Measurements from ENCODE around the gene APOC1. TPM values are rescaled to one million over a fixed set of nuclear protein-coding genes. Genes with fewer than 3 reads are reported as not detected.

Gene APOC1
- total RNA-seq, 1 donor from 2014 or later: 2.2 TPM

GRCh38 chr19:44903216-44903601 lies 11.2 kb upstream of the APOC1 start:
- TF ChIP-seq EZH2 (IDR thresholded peaks at IDR 0.05; ENCODE audit: insufficient read depth, low read length) (no peak), CTCF (IDR thresholded peaks at IDR 0.05; ENCODE audit: insufficient read depth, low read depth, low read length) (no peak)
- Histone ChIP-seq H3K4me2 (ENCODE audit: low read length) (no peak overlapping the region), H3K79me2 (ENCODE audit: insufficient read depth, low read length) (no peaks in the 10 kb centered on the region), H3K9ac (ENCODE audit: low read length) (no peak overlapping the region), H3K27ac (ENCODE audit: low read depth, low read length) (no peak overlapping the region), H2AFZ (ENCODE audit: low read depth, low read length) (no peak overlapping the region), H3K36me3 (ENCODE audit: insufficient read depth, low read length) (peaks cover 9% of the 10 kb centered on the region), H3K4me3 (ENCODE audit: insufficient read depth, low read depth, low read length) (no peak overlapping the region), H3K27me3 (ENCODE audit: insufficient read depth, low read length) (peaks cover 4% of the 10 kb centered on the region), H3K9me3 (ENCODE audit: insufficient read depth, low read depth, low read length) (no peaks in the 10 kb centered on the region), H3K4me1 (ENCODE audit: insufficient read depth, low read length) (no peaks in the 10 kb centered on the region), H4K20me1 (ENCODE audit: insufficient read depth, low read length) (peaks cover 24% of the 10 kb centered on the region)
- Mint-ChIP-seq H3K27me3 (ENCODE audit: low read depth, unreplicated experiment) (no peaks in the 10 kb centered on the region), H3K4me1 (ENCODE audit: low read depth, unreplicated experiment) (peaks cover 9% of the 10 kb centered on the region), H3K27ac (ENCODE audit: unreplicated experiment) (no peak overlapping the region), H3K4me3 (ENCODE audit: unreplicated experiment) (no peak overlapping the region), H3K36me3 (ENCODE audit: low read depth, unreplicated experiment) (peaks cover 12% of the 10 kb centered on the region), H3K9me3 (ENCODE audit: unreplicated experiment) (no peaks in the 10 kb centered on the region)
- FAIRE-seq (no peak), DNase-seq (ENCODE audit: low read depth) (no peak)

- H3K4me2 ChIP-seq (ENCODE audit: low read length): no peak overlapping the region
- no peaks in the 10 kb centered on the region for H3K9me3 ChIP-seq (ENCODE audit: insufficient read depth, low read depth, low read length)
- H3K4me3 ChIP-seq (ENCODE audit: insufficient read depth, low read depth, low read length): no peak overlapping the region
- Mint-ChIP-seq H3K4me3 (ENCODE audit: unreplicated experiment) (no peak overlapping the region), H3K27me3 (ENCODE audit: low read depth, unreplicated experiment) (no peaks in the 10 kb centered on the region), H3K27ac (ENCODE audit: unreplicated experiment) (peak overlapping the region; percentile 3), H3K36me3 (ENCODE audit: low read depth, unreplicated experiment) (peaks cover 12% of the 10 kb centered on the region), H3K4me1 (ENCODE audit: low read depth, unreplicated experiment) (peaks cover 9% of the 10 kb centered on the region), H3K9me3 (ENCODE audit: unreplicated experiment) (no peaks in the 10 kb centered on the region)
- TF ChIP-seq EZH2 (IDR thresholded peaks at IDR 0.05; ENCODE audit: insufficient read depth, low read length) (no peak), CTCF (IDR thresholded peaks at IDR 0.05; ENCODE audit: insufficient read depth, low read depth, low read length) (peak; percentile 89)
- no peak overlapping the region for H2AFZ ChIP-seq (ENCODE audit: low read depth, low read length)
- no peak for FAIRE-seq
- H3K27ac ChIP-seq (ENCODE audit: low read depth, low read length): no peak overlapping the region
- no peaks in the 10 kb centered on the region for H3K79me2 ChIP-seq (ENCODE audit: insufficient read depth, low read length)
- H3K4me1 ChIP-seq (ENCODE audit: insufficient read depth, low read length): no peaks in the 10 kb centered on the region
- H4K20me1 ChIP-seq (ENCODE audit: insufficient read depth, low read length): peaks cover 23% of the 10 kb centered on the region
- no peak for DNase-seq (ENCODE audit: low read depth)
- H3K9ac ChIP-seq (ENCODE audit: low read length): no peak overlapping the region
- peaks cover 9% of the 10 kb centered on the region for H3K36me3 ChIP-seq (ENCODE audit: insufficient read depth, low read length)
- H3K27me3 ChIP-seq (ENCODE audit: insufficient read depth, low read length): peaks cover 4% of the 10 kb centered on the region
Measured at GRCh38 chr19:44903602-44904425, 10.6 kb upstream of the APOC1 start.

- Histone ChIP-seq H4K20me1 (ENCODE audit: insufficient read depth, low read length) (peaks cover 23% of the 10 kb centered on the region), H3K27me3 (ENCODE audit: insufficient read depth, low read length) (peaks cover 4% of the 10 kb centered on the region), H3K4me2 (ENCODE audit: low read length) (no peak overlapping the region), H3K9me3 (ENCODE audit: insufficient read depth, low read depth, low read length) (no peaks in the 10 kb centered on the region), H3K9ac (ENCODE audit: low read length) (no peak overlapping the region), H3K36me3 (ENCODE audit: insufficient read depth, low read length) (peaks cover 9% of the 10 kb centered on the region), H3K27ac (ENCODE audit: low read depth, low read length) (no peak overlapping the region), H2AFZ (ENCODE audit: low read depth, low read length) (no peak overlapping the region), H3K4me3 (ENCODE audit: insufficient read depth, low read depth, low read length) (no peak overlapping the region), H3K4me1 (ENCODE audit: insufficient read depth, low read length) (no peaks in the 10 kb centered on the region), H3K79me2 (ENCODE audit: insufficient read depth, low read length) (no peaks in the 10 kb centered on the region)
- H3K9me3 Mint-ChIP-seq (ENCODE audit: unreplicated experiment): no peaks in the 10 kb centered on the region
- H3K27me3 Mint-ChIP-seq (ENCODE audit: low read depth, unreplicated experiment): no peaks in the 10 kb centered on the region
- DNase-seq (ENCODE audit: low read depth): no peak
- peaks cover 9% of the 10 kb centered on the region for H3K4me1 Mint-ChIP-seq (ENCODE audit: low read depth, unreplicated experiment)
- no peak for TF ChIP-seq EZH2 (IDR thresholded peaks at IDR 0.05; ENCODE audit: insufficient read depth, low read length)
- H3K36me3 Mint-ChIP-seq (ENCODE audit: low read depth, unreplicated experiment): peaks cover 12% of the 10 kb centered on the region
- no peak for FAIRE-seq
- H3K27ac Mint-ChIP-seq (ENCODE audit: unreplicated experiment): peak overlapping the region; percentile 3
- H3K4me3 Mint-ChIP-seq (ENCODE audit: unreplicated experiment): peak overlapping the region; percentile 95
Measured at GRCh38 chr19:44904426-44904994, 9.9 kb upstream of the APOC1 start.

Measured in astrocyte (in vitro differentiated cells and primary cell).